HS-5 (cell line): ENCODE results near the gene CCDC88C.

Source experiments
- DNase-seq: peaks from one replicate; pipeline ENCODE4 v3.0.0-alpha.2; 2012; ENCODE audit warnings: low read depth

The CCDC88C gene

GRCh38 chr14:91396959-91397815, 20.4 kb downstream of the CCDC88C start:
- no peak for DNase-seq

DNA sequence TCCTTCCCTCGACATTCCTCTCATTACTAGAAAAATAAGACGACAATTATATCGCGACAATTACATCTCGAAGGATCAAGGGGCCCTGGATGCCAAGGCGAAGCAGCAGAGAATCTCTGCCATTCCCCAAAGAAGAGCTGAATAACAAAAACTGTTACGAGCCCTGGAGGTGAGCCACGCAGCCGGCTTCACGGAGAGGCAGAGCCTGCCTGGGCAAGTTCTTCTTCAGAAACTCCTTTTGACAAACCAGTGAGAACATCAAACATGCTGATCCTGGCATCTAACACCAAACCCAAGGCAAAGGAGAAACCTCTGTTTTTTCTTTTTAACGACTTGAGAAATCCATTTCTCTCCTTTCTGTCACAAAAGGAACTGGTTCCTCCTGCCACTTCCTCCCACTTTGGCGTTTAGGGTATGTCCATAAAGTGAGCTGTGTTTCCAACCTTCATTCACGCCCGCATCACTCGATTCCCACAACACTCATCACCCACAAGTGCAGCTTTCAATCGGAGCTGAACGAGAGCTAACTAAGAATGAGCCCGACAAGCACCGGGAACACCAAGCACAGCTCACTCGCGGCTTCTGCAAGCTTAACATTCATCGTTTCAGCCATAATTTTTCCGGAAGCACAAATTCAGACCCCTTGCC, 21.5 kb downstream of the CCDC88C start:
- no peak for DNase-seq

- no peak for DNase-seq
Observed at GRCh38 chr14:91395466-91395865, 22.2 kb downstream of the CCDC88C start.

DNA sequence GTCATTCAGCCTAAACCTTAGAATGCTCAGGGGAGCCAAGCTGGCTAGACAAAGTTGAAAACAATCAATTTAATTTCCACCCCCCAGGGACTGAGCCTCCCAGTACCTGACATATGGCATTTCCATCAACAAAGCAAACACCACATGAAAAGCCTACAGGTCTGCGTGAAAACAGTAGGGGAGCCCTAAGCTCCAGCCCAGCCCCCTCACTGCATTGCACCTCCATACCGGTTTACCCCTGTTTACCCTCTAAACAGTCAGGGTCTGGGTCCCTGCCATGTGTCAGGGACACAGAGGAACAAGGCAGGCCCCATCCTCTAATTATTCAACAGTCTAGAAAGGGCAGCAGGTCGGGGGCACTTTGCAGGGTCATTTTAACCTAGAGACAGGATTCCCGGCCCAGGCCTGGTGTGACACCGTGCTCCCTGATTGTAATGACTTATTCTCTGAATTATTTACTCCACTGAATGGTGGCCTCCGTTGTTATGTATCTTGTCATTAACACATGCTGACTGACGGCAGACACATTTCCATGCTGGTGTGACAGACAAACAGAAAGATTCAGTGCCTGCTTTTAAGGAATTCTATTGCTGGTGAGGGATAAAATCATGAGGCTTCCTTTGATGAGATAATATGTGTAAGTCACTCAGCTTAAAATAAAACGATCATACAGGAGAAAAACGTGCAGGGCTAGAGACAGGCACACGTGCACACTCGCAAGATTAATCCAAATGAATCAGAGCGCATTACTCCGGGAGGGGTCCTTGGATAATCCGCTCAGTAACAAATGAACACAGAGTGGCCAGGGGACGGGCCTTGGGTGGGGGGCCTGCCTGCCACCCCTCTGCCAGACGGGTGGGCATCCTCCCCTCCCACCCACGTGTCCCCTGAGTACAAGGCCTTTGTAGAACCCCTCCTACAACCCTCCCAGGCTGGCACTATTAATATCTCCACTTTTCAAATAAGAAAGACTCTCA, 23.2 kb downstream of the CCDC88C start:
- DNase-seq: no peak

GRCh38 chr14:91392623-91393303, 24.9 kb downstream of the CCDC88C start:
- DNase-seq: no peak

DNA sequence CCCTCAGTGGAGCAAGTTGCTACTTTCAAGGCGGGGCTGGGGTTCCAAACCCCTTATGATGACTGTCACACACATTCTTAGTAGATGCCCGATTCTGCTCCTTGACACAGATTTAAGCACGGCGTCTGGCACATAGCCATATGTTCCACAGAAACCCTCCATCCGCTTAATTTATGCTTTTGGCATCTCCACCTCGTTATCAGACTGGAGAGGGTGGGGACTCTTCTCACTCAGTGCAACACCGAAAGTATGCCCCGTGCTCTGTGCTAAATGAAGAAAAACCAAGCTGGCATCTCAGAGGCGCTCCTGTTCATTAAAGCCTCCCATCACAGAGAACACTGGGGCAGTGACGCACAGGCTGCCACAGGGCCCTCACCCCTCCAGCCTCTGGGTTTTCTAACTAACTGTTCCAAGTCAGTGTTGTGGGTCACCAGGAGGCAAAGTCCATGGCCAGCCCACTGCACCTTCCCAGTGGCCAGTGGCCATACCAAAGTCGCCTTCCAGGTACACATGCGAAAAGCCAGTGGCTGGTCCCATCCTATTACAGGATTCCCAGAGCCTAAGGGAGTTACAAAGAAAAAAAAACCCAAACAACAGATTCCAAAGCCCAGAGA, 27.3 kb downstream of the CCDC88C start:
- DNase-seq: no peak

DNA sequence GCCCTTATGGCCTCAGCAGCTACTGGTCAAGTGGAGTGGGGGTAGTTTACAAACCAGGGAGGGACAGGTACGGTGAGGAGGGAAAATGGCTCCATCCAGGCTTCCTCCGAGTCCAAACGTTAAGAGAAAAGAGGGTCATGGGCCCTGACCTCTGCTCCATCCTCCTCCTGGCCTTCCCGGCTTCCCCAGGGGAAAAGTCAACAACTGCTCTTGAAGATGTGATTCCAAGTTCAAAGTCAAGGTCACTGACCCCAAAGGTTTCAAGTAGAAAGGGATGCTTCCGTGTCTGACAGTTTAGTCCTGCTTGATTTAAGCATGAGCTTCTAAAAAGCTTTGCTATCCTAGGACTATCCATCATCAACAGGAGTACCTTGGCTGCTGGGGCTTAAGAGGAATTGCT, 28.5 kb downstream of the CCDC88C start:
- no peak for DNase-seq

DNA sequence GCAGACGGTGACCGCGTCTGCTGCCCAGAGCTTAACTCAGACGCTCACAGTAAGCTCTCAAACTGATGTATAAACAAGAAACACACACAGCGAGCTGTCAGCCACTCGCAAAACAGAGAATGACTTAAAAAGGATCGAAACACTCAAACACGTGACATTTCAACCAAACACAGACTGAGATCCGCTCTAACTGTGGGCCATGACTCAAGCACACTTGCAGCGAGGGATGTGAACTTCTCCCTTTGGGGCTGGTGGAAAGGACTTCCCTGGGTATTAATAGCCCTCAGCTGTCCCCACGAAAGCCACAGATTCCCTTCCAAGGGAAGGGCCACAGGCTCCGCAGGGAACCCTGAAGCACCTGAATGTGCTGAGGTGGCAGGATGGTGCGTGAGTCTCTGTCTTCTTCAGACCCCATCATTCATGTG, 29.1 kb downstream of the CCDC88C start:
- no peak for DNase-seq

DNA sequence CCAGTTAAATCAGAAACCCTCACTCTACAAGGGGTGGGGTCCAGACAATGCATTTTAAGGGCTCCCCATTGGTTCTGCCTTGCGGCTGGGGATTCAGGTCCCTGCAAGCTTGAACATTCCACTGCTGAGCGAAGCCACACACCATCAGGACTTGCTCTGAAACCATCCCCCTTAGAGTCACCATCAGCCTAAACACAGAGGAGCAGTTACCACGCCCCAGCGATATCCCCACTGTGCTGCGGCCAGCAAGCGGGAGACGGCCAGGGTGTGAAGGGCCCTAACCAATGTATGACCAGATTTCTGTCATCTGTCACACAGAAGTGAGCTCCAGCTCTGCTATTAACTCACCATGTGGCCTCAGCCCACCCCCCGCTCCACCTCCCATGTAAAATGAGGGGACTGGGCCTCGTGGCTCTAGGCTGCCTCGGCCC, 29.7 kb downstream of the CCDC88C start:
- DNase-seq: no peak

DNA sequence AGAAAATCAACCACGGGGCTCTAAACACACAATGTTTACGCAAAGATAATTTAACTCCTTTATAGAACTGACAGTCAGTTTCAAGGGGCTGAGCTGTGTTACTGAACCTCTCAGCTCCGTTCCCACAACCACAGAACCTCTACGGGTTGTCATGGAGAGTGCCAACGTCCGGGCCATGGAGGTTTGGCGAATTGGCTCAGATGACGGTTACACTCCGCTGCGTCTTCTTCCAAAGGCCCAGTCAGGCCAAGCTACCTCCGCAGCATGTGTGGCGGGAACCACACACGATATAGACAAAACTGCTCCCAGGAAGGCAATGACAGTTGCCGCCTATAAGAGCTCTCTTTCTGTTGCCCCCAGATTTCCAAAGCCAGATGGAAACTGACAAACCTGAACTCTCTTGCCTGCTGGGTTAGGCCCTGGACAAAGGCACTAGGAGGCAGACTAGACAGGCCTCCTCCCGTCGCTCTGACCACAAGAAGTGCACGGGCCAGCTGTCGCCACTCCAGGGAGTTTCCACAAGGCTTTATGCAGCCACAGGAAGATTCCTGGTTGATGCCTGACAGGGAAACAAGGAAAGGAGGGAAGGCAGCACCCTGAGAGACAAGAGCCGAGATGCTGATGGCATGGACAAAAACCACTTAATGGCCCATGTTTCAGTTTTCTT, 30.3 kb downstream of the CCDC88C start:
- DNase-seq: no peak

DNA sequence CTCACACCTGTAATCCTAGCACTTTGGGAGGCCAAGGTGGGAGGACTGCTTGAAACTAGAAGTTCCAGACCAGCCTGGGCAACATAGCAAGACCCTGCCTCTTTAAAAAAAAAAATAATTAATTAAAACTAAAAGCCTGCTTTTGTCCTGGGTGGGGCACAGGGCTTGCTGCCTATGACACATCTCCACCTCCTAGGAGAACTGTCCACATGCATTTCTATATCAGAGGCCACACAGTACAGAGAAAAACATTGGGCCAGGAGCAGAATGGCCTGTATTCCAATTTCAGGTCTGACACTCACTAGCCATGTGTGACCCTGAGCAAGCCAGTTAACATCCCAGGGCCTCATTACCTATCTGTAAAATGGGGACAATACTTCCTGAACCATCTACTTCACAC, 31.9 kb downstream of the CCDC88C start:
- no peak for DNase-seq

- no peak for DNase-seq
Observed at GRCh38 chr14:91385224-91385623, 32.4 kb downstream of the CCDC88C start.

DNA sequence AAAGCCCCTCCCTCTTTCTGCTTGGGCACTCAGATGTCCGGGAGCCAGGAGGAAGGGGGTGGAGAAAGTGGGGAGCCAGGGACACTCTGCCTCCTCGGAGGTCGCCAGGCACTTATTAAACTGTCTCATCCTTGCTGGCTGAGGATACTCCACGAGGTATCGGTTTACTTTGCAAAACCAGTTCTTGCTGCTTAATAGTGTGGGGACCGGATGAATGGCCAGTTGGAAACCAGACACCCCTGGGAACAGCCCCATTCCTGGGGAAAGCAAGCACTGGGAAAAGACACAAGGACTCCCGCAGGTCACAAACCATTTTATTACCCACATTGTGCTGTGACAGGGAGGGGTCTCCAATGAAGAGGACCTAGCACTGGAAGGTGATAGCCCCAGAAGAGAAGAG, 34.2 kb downstream of the CCDC88C start:
- no peak for DNase-seq

- DNase-seq: no peak
Observed at GRCh38 chr14:91381801-91382670, 35.6 kb downstream of the CCDC88C start.

GRCh38 chr14:91380610-91381371, 36.8 kb downstream of the CCDC88C start:
- no peak for DNase-seq

- DNase-seq: no peak
Observed at GRCh38 chr14:91380123-91380522, 37.5 kb downstream of the CCDC88C start.

- no peak for DNase-seq
Observed at GRCh38 chr14:91379579-91379932, 38.1 kb downstream of the CCDC88C start.

GRCh38 chr14:91378930-91379578, 38.6 kb downstream of the CCDC88C start:
- no peak for DNase-seq
